NCI-H524 treated with DMSO at 0.1 percent for 48 hours (cell line): ENCODE measurements around the gene GPR158.

Source experiments
- DNase-seq: peaks from one replicate; lab custom pipeline; 2025; lab: John Stamatoyannopoulos, UW

Gene GPR158

GRCh38 chr10:25502453-25502852, 327.7 kb downstream of the GPR158 start:
- DNase-seq, result no peak

- no peak for DNase-seq
Measured at GRCh38 chr10:25504306-25504705, 329.5 kb downstream of the GPR158 start.

GRCh38 chr10:25504838-25505237, 330.0 kb downstream of the GPR158 start:
- DNase-seq, result no peak

- no peak for DNase-seq
Measured at GRCh38 chr10:25505466-25505865, 330.7 kb downstream of the GPR158 start.

GRCh38 chr10:25506821-25507335, 332.1 kb downstream of the GPR158 start:
- DNase-seq, result no peak

GRCh38 chr10:25508112-25508815, 333.5 kb downstream of the GPR158 start:
- no peak for DNase-seq

GRCh38 chr10:25509151-25509550, 334.4 kb downstream of the GPR158 start:
- DNase-seq, result no peak

- DNase-seq, result no peak
Measured at GRCh38 chr10:25522294-25522693, 347.5 kb downstream of the GPR158 start.

GRCh38 chr10:25522946-25523608, 348.3 kb downstream of the GPR158 start:
- DNase-seq, result no peak

- DNase-seq, result no peak
Measured at GRCh38 chr10:25530306-25530705, 355.5 kb downstream of the GPR158 start.

GRCh38 chr10:25531457-25532061, 356.8 kb downstream of the GPR158 start:
- no peak for DNase-seq

GRCh38 chr10:25532213-25532612, 357.4 kb downstream of the GPR158 start:
- DNase-seq, result no peak

GRCh38 chr10:25536027-25536426, 361.2 kb downstream of the GPR158 start:
- no peak for DNase-seq

GRCh38 chr10:25547382-25547781, 372.6 kb downstream of the GPR158 start:
- no peak for DNase-seq

GRCh38 chr10:25552283-25552919, 377.6 kb downstream of the GPR158 start:
- DNase-seq, result no peak

GRCh38 chr10:25555865-25556264, 381.1 kb downstream of the GPR158 start:
- no peak for DNase-seq

GRCh38 chr10:25556457-25556856, 381.7 kb downstream of the GPR158 start:
- no peak for DNase-seq

- DNase-seq, result no peak
Measured at GRCh38 chr10:25557136-25557535, 382.3 kb downstream of the GPR158 start.

GRCh38 chr10:25561758-25562157, 387.0 kb downstream of the GPR158 start:
- no peak for DNase-seq

GRCh38 chr10:25562547-25562946, 387.7 kb downstream of the GPR158 start:
- no peak for DNase-seq

GRCh38 chr10:25564351-25564750, 389.6 kb downstream of the GPR158 start:
- DNase-seq, result no peak

- no peak for DNase-seq
Measured at GRCh38 chr10:25565570-25565969, 390.8 kb downstream of the GPR158 start.

GRCh38 chr10:25573316-25573715, 398.5 kb downstream of the GPR158 start:
- no peak for DNase-seq
